Measurements from ENCODE around the gene FARP1.

Gene FARP1

GRCh38 chr13:98295371-98295770 is 152.5 kb downstream of the FARP1 start:
- no peak for DNase-seq (ENCODE audit: low read depth)
- no peak overlapping the region for H3K4me3 ChIP-seq (ENCODE audit: low read depth, low read length)

- no peak overlapping the region for H3K4me3 ChIP-seq (ENCODE audit: low read depth, low read length)
- no peak for DNase-seq (ENCODE audit: low read depth)
Measured at GRCh38 chr13:98297051-98297450, 154.2 kb downstream of the FARP1 start.

DNA sequence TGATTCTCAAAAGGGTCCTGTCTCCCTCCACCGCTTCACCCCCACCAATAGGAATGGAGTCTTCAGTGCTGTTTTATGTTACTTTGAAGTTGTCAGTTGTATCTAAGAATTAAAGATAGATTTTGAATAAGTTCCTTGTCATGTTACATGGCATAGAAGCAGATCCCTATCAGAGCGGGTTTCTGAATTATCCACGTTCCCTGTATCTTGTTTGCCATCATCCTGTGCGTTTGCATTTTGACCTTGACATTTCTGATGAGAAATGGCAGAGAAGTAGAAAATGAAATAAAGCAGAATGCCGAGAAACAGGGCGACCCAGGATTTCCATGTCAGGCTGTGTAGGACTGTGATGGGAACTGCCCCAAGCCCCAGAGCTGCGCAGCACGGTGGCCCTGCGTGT is 154.9 kb downstream of the FARP1 start:
- no peak for DNase-seq (ENCODE audit: low read depth)
- no peak overlapping the region for H3K4me3 ChIP-seq (ENCODE audit: low read depth, low read length)

DNA sequence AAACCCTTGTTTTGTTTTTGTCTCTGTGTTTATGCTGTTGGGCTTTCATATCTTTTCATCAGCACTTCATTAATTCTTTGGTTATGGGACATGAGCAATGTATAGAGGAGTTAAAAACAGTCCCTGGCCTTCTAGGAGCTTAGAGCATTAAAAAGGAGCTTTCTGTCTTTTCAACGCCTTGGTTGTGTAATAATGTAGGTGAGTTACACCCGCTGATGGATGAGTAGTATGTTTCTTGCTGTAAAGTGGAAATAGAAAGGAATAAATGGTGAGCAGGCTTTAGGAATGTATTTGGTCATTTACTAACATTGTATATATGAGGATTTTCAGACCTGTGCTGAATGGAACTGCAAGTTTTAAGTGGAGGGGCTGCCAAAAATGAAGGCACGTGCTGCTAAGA is 155.7 kb downstream of the FARP1 start:
- H3K4me3 ChIP-seq (ENCODE audit: low read depth, low read length), result no peak overlapping the region
- no peak for DNase-seq (ENCODE audit: low read depth)

- H3K4me3 ChIP-seq (ENCODE audit: low read depth, low read length), result no peak overlapping the region
- DNase-seq (ENCODE audit: low read depth), result no peak
Measured at GRCh38 chr13:98299235-98299965, 156.5 kb downstream of the FARP1 start.

DNA sequence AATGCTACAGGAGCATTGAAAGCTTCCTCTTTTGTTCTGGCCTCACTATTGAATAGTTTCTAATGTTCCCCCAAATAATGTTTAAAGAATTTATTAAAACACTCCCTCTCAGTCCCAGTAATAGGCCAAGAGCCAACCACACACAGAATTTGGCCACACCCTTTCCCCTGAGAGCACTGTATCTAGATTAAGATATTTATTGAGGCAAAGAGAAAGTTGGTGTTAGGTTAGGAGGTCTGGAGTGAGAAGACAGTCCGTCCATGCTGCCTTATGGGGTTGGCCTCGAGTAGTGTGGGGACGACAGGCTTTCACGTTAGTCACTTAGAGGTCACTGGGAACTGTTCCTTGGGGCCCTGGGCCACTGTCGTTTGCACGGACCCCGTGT is 157.1 kb downstream of the FARP1 start:
- no peak overlapping the region for H3K4me3 ChIP-seq (ENCODE audit: low read depth, low read length)
- DNase-seq (ENCODE audit: low read depth), result no peak

GRCh38 chr13:98300956-98301641 is 158.2 kb downstream of the FARP1 start:
- H3K4me3 ChIP-seq (ENCODE audit: low read depth, low read length), result no peak overlapping the region

GRCh38 chr13:98301721-98302120 is 158.8 kb downstream of the FARP1 start:
- H3K4me3 ChIP-seq (ENCODE audit: low read depth, low read length), result no peak overlapping the region

More at GRCh38 chr13:98300956-98301641, 158.2 kb downstream of the FARP1 start:
- no peak for DNase-seq (ENCODE audit: low read depth)

GRCh38 chr13:98303858-98304257 is 161.0 kb downstream of the FARP1 start:
- DNase-seq (ENCODE audit: low read depth), result no peak
- no peak overlapping the region for H3K4me3 ChIP-seq (ENCODE audit: low read depth, low read length)

More at GRCh38 chr13:98301721-98302120, 158.8 kb downstream of the FARP1 start:
- no peak for DNase-seq (ENCODE audit: low read depth)

DNA sequence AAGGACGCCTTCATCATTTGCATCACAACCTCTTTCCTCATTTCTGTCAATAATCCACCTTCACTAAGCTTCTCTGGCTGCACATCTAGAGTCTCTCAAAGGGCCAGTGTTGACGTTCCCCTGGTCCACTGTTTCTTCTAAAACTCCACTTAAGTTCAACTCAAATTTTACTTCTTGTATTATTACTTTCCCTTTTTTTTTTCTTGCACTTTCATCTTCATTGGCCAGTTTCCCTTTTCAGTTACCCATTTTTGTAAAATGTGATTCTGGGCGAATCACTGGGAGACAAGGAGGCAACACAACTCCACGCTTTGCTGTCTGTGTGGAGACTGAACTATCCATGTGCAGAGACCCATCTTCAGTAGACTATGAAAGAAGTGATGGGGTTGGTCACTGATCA is 162.8 kb downstream of the FARP1 start:
- DNase-seq (ENCODE audit: low read depth), result no peak
- no peak overlapping the region for H3K4me3 ChIP-seq (ENCODE audit: low read depth, low read length)

DNA sequence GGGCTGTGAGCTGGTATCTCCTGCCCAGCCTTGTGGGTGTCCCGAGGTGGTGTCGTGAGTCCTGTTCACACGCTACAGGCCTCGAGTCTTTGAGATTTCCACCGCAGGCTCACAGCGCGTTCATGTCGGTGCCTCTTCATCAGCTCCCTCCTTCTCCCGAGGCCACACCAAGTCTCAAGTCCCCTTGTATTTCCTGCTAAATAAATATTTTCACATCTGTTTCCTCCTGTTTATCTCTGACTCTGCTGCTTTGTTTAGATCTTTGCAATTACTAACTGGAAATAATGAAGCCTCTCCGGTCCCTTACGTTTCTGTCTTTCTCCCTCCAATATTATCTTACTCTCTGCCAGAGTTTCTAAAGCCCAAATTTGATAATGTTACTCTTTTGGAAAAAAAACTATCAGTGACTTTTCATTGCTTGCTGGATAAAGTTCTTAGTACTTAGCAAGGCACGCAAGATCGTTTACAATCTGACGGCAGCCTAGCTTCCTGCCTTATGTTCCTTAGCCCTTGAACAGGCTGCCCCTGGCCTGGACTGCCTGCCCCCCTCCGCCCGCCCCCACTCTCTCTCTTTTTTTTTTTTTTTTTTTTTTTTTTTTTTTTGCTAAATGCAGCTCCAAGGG is 164.7 kb downstream of the FARP1 start:
- no peak for DNase-seq (ENCODE audit: low read depth)

GRCh38 chr13:98308086-98308911 is 165.4 kb downstream of the FARP1 start:
- DNase-seq (ENCODE audit: low read depth), result no peak
- no peak overlapping the region for H3K4me3 ChIP-seq (ENCODE audit: low read depth, low read length)

More for the DNA sequence above, 164.7 kb downstream of the FARP1 start:
- H3K4me3 ChIP-seq (ENCODE audit: low read depth, low read length), result no peak overlapping the region

DNA sequence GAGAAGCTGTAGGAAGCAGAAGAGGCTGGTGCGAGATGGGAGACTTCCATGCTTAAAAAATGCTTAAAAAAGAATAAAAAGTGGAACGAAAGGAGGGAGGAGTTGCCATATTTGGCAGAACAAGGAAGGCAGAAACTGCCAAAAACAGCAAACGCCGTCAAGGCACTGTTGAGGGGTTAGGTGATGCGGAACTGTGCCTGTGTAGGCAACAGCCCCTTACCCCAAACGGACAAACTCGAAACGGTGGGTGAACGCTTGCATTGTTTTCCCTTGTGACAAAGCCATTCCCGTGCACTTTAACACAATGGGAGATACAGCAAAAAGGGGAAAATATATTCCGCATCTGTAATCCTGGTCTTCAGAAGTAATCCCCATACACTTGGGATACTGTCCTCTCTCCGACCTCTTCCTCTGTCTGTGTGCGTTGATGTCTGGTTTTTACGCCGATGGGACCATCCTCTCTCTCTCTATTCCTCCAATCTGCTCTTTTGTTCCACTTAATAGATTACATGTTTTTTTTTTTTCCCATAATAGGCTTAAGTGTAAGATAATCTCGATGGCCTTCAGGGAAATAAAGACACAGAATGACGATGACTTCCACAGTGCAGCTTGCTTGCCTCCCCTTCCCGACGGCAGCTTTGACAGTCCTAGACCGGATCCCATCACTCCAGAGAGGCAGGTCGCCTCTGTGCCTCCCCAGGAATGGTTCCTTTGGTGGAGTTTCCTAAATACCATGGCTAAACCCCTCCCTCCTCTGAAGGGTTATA is 166.9 kb downstream of the FARP1 start:
- no peak overlapping the region for H3K4me3 ChIP-seq (ENCODE audit: low read depth, low read length)
- no peak for DNase-seq (ENCODE audit: low read depth)

GRCh38 chr13:98310485-98311199 is 167.7 kb downstream of the FARP1 start:
- H3K4me3 ChIP-seq (ENCODE audit: low read depth, low read length), result no peak overlapping the region
- DNase-seq (ENCODE audit: low read depth), result no peak

GRCh38 chr13:98311200-98311548 is 168.3 kb downstream of the FARP1 start:
- DNase-seq (ENCODE audit: low read depth), result no peak
- no peak overlapping the region for H3K4me3 ChIP-seq (ENCODE audit: low read depth, low read length)

GRCh38 chr13:98312606-98313005 is 169.7 kb downstream of the FARP1 start:
- DNase-seq (ENCODE audit: low read depth), result no peak
- H3K4me3 ChIP-seq (ENCODE audit: low read depth, low read length), result no peak overlapping the region

DNA sequence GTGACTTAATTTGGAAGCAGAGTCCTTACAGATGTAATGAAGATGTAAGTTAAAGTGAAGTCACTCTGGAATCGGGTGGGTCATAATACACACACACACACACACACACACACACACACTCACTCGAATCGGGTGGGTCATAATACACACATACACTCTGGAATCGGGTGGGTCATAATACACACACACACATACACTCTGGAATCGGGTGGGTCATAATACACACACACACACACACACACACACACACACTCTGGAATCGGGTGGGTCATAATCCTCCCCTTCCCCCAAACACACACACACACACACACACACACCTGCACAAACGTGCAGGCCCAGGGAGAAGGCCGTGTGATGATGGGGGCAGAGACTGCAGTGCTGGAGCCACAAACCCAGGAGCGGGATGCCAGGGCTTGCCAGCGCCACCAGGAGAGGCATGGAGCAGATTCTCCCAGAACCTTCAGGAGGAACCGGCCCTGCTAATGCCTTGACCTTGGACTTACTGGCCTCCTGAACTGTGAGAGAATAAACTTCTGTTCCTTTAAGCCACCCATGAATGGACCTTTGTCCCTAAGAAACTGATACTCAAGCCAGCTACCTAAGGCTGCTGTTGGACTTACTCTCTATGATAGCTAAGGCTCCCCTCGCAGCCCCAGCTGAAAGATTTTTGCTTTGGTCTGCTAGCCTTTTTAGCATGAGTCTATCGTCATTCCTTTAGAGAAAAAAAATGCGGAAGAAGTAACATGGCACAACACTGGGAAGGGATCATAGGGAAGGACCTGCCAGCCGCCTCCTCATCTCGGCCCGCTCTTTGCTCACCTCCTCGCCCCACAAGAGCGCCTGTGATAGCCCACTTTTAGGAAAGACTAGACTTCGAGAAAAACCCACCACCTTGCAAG is 170.4 kb downstream of the FARP1 start:
- H3K4me3 ChIP-seq (ENCODE audit: low read depth, low read length), result no peak overlapping the region

DNA sequence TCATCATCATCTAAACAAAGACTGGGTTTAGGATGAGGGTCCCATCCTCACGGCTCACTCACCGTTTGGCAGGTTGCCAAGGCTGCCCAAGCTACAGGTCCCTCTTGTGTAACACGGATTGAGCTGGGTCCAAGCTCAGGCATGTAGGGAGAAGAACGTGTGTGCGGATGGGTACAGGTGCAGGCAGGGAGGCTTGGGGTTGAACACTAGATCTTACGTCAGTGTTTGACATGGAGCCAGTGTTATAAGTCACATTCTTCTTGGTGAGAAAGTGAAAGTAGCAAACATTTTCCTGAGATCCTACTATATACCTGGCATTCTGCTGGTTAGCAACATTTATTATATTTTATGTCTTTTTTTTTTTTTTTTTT is 171.0 kb downstream of the FARP1 start:
- no peak for DNase-seq (ENCODE audit: low read depth)
- H3K4me3 ChIP-seq (ENCODE audit: low read depth, low read length), result no peak overlapping the region

More for the DNA sequence above, 170.4 kb downstream of the FARP1 start:
- DNase-seq (ENCODE audit: low read depth), result no peak

Measured in skeletal muscle cell (primary cell).